ENCODE data around the gene VTCN1. TPM values are rescaled to one million over a fixed set of nuclear protein-coding genes. Genes with fewer than 3 reads are reported as not detected.

The VTCN1 gene
- total and polyA plus RNA-seq, 2 of the 8 experiments (the other 6 are each of a cell fraction or from before 2014, with no cell fraction given): 0.32 TPM; not detected in 1

GRCh38 chr1:117094841-117095604, 115.7 kb downstream of the VTCN1 start (continued):
- TF ChIP-seq GABPA (IDR thresholded peaks at IDR 0.05; ENCODE audit: borderline replicate concordance, insufficient read depth, low read length): no peak
- no peak for TF ChIP-seq CBX5 (IDR thresholded peaks at IDR 0.05; ENCODE audit: low read depth, low read length)

Measured in H1 (cell line).